HFFc6 (cell line): ENCODE results near the gene CARMIL3. TPM values are rescaled to one million over a fixed set of nuclear protein-coding genes. Genes with fewer than 3 reads are reported as not detected.

Experiments
- DNase-seq: peaks from one replicate; pipeline ENCODE4 v3.0.0-alpha.2; 2018
- H3K27ac Mint-ChIP-seq: 2 replicates; pipeline ENCODE4 v1.8.0; 2020; ENCODE audit warnings: mild to moderate bottlenecking, mixed read lengths
- H3K27me3 Mint-ChIP-seq: 2 replicates; pipeline ENCODE4 v1.8.0; 2021; ENCODE audit warnings: mild to moderate bottlenecking, moderate library complexity, mixed read lengths; ENCODE audit not compliant: insufficient read depth
- H3K36me3 Mint-ChIP-seq: 2 replicates; pipeline ENCODE4 v1.8.0; 2021; ENCODE audit warnings: low read depth, mixed read lengths
- H3K4me1 Mint-ChIP-seq: 2 replicates; pipeline ENCODE4 v1.8.0; 2020; ENCODE audit warnings: low read depth, mixed read lengths
- H3K4me3 Mint-ChIP-seq: 2 replicates; pipeline ENCODE4 v1.8.0; 2020; ENCODE audit warnings: mild to moderate bottlenecking, moderate library complexity, mixed read lengths
- H3K9me3 Mint-ChIP-seq: 2 replicates; pipeline ENCODE4 v1.8.0; 2020; ENCODE audit warnings: mild to moderate bottlenecking, mixed read lengths
- CTCF ChIP-seq: fragments of 200-600 bp; sonication (generic); IDR thresholded peaks from 2 replicates; pipeline ENCODE4 v1.5.0; 2021; ENCODE audit warnings: antibody characterized with exemption, mild to moderate bottlenecking
- total RNA-seq, 6 experiments: library from RNA; stranded (reverse); fragmentation: NEBNext Ultra II Directional; extraction: Animal tissue kit (Norgen Biotek cat#: 25700); gene quantifications; 2 replicates in 1 of 6; 3 replicates in 5 of 6; pipeline ENCODE4 v1.2.3, GENCODE V29; 2021

CARMIL3 gene
- total RNA-seq, 6 experiments from 2014 or later = not detected

- H3K4me1 Mint-ChIP-seq = no peaks in the 10 kb centered on the region
- no peak overlapping the region for H3K27ac Mint-ChIP-seq
- no peak for DNase-seq
- no peak for TF ChIP-seq CTCF
- no peaks in the 10 kb centered on the region for H3K9me3 Mint-ChIP-seq
- H3K36me3 Mint-ChIP-seq = no peaks in the 10 kb centered on the region
- H3K27me3 Mint-ChIP-seq = peaks cover 45% of the 10 kb centered on the region
- no peak overlapping the region for H3K4me3 Mint-ChIP-seq
Observed at GRCh38 chr14:24071836-24072430, 20.1 kb downstream of the CARMIL3 start.

GRCh38 chr14:24072436-24072835 is 20.6 kb downstream of the CARMIL3 start:
- H3K27ac Mint-ChIP-seq = no peak overlapping the region
- TF ChIP-seq CTCF = no peak
- no peaks in the 10 kb centered on the region for H3K9me3 Mint-ChIP-seq
- H3K27me3 Mint-ChIP-seq = peaks cover 40% of the 10 kb centered on the region
- DNase-seq = no peak
- H3K4me3 Mint-ChIP-seq = no peak overlapping the region
- no peaks in the 10 kb centered on the region for H3K4me1 Mint-ChIP-seq
- H3K36me3 Mint-ChIP-seq = no peaks in the 10 kb centered on the region

DNA sequence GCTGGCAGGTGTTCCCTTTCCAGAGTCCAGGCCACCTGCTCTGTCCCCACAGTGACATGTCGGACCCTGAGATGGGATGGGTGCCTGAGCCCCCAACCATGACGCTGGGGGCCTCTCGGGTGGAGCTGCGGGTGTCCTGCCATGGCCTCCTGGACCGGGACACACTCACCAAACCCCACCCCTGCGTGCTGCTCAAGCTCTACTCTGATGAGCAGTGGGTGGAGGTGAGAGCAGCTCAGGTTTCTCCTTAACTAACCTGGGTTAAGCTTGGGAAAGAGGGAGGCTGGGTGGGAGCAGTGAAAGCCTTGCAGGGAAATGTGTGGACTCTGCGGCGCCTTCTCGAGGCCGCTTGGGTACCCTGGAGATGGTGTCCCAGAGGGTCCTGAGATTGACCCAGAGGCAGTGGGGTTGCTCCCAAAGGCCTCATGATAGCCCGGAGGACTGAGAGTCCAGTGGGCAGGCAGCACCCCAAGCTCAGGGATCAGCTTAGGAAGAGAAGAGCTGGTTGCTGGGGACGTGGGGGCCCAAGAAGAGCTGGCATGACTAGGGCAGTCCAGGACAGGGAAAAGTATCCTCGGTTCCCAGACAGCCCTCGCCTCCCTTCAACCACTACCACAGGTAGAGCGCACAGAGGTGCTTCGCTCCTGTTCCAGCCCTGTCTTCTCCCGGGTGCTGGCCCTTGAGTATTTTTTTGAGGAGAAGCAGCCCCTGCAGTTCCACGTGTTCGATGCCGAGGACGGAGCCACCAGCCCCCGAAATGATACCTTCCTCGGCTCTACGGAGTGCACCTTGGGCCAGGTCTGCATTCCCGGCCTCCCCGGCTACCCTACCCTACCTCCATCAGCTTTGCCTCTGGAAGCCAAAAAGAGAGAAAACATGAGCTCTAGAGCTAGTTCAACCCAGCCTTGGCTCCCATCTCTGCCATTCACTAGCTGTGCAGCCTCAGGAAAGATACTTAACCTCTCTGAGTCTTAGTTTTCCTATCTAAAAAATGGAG is 21.4 kb downstream of the CARMIL3 start:
- no peak for DNase-seq
- Mint-ChIP-seq H3K27me3 (peaks cover 37% of the 10 kb centered on the region), H3K36me3 (no peaks in the 10 kb centered on the region), H3K27ac (no peak overlapping the region), H3K4me3 (no peak overlapping the region), H3K9me3 (no peaks in the 10 kb centered on the region), H3K4me1 (no peaks in the 10 kb centered on the region)
- TF ChIP-seq CTCF = no peak

- no peak overlapping the region for H3K4me3 Mint-ChIP-seq
- no peak for DNase-seq
- no peaks in the 10 kb centered on the region for H3K9me3 Mint-ChIP-seq
- no peak overlapping the region for H3K27ac Mint-ChIP-seq
- no peak for TF ChIP-seq CTCF
- no peaks in the 10 kb centered on the region for H3K4me1 Mint-ChIP-seq
- H3K27me3 Mint-ChIP-seq = peaks cover 33% of the 10 kb centered on the region
- no peaks in the 10 kb centered on the region for H3K36me3 Mint-ChIP-seq
Observed at GRCh38 chr14:24074625-24075484, 23.0 kb downstream of the CARMIL3 start.

DNA sequence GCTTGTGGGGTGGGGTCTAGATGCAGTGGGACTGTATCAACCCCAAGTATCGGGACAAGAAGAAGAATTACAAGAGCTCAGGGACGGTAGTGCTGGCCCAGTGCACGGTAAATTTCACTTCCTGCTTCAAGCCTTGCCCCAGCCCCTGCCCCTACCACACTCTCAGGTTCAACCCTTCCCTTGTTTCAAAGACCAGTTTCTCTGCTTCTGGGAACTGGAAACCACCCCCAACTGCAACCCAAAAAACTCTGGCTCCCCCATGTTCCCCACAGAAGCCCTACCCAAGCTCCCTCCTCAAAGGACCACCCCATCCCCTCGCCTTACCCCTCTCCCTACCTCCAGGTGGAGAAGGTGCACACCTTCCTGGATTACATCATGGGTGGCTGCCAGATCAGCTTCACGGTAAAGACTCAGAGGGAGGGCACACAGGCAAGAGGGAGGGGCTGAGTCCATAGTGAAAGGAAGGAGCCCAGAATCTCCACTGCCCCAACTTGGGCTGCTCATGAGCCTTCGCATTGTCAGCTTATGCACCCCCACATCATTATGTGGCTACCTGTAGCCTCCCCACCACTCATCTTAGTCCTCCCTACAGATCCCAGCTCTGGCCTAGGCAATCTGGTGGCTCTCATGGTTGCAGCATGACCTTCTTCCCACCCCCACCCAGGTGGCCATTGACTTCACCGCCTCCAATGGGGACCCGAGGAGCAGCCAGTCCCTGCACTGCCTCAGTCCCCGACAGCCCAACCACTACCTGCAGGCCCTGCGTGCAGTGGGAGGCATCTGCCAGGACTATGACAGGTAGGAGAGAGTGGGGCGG is 23.9 kb downstream of the CARMIL3 start:
- no peaks in the 10 kb centered on the region for H3K4me1 Mint-ChIP-seq
- peaks cover 35% of the 10 kb centered on the region for H3K27me3 Mint-ChIP-seq
- no peak overlapping the region for H3K4me3 Mint-ChIP-seq
- DNase-seq = no peak
- no peak for TF ChIP-seq CTCF
- H3K9me3 Mint-ChIP-seq = no peaks in the 10 kb centered on the region
- H3K36me3 Mint-ChIP-seq = no peaks in the 10 kb centered on the region
- no peak overlapping the region for H3K27ac Mint-ChIP-seq
